ENCODE data around the gene CYB561A3. TPM values are rescaled to one million over a fixed set of nuclear protein-coding genes. Genes with fewer than 3 reads are reported as not detected.

The CYB561A3 gene
- total and polyA plus RNA-seq, 2 of the 13 experiments (the other 11 are each of a cell fraction or from before 2014, with no cell fraction given): 11.4 to 14.9 TPM

DNA sequence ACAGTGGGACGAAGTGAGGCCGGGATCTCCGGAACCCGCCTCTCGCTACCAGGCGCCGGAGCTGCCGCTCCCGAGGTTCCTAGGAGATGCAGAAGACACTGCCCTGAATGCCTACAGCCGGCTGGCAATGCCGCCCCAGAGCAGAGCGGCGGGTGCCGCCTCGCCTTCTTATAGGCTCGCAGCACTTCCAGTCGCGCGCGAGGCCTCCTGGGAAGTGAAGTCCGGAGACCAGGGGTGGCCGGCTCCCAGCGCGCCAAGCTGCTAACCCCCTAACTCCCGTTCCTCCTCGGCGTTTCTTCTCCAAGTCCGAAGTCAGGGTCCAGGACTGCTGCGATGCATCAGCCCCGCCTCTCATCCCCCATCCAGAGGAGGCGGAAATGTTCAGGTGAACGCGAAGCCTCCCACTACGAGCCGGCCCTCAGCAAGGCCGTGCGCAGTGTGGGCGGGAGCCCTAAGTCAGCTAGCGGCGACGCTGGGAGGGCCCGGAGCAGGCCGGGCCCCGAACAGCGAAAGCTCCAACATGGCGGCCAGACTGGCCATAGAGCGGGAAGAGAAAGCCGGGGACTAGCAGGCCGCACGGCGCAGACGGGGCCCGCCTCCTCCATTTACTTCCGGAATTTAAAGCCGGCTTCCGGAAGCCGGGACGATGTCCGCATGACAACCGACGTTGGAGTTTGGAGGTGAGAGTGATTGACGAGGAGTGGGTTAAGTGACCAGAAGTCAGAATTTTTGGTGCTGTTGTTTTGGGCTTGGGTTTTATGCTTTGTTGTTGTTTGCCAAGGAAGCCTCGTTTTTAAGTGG lies at the start of gene CYB561A3, which contains the start of gene TMEM138 (continued):
- TF ChIP-seq TAF15 (IDR thresholded peaks at IDR 0.05; ENCODE audit: low read depth, low read length, poor library complexity, severe bottlenecking) (no peak), ZNF781 (CRISPR knock-in tag; IDR thresholded peaks at IDR 0.05; ENCODE audit: borderline replicate concordance, not compliant biosample characterization) (no peak), ZNF230 (CRISPR knock-in tag; IDR thresholded peaks at IDR 0.05) (peak; percentile 69; the same call in 1 of the 2 replicates), FOXJ3 (CRISPR knock-in tag; IDR thresholded peaks at IDR 0.05; ENCODE audit: borderline replicate concordance) (peak; percentile 50; the same call in 1 of the 2 replicates), MED13 (CRISPR knock-in tag; IDR thresholded peaks at IDR 0.05) (no peak; the same call in 1 of the 2 replicates), ZNF44 (CRISPR knock-in tag; IDR thresholded peaks at IDR 0.05) (no peak), MIER3 (CRISPR knock-in tag; IDR thresholded peaks at IDR 0.05; ENCODE audit: borderline replicate concordance) (no peak), CBX1 (IDR thresholded peaks at IDR 0.05; ENCODE audit: low read depth) (peak; percentile 38), U2AF1 (optimal IDR thresholded peaks at IDR 0.05; ENCODE audit: low read depth, low read length) (no peak), PAWR (CRISPR knock-in tag; IDR thresholded peaks at IDR 0.05; ENCODE audit: borderline replicate concordance) (no peak), XBP1 (CRISPR knock-in tag; IDR thresholded peaks at IDR 0.05) (no peak), NONO (IDR thresholded peaks at IDR 0.05) (no peak), NONO (CRISPR knock-in tag; conservative IDR thresholded peaks at IDR 0.05) (peak; percentile 79), TSC22D2 (CRISPR knock-in tag; IDR thresholded peaks at IDR 0.05; ENCODE audit: borderline replicate concordance) (peak; percentile 61; the same call in 1 of the 2 replicates), ARID2 (CRISPR knock-in tag; IDR thresholded peaks at IDR 0.05; ENCODE audit: borderline replicate concordance) (0 out of 2 replicates have a peak, but pooled peaks have one; percentile 5), MYC (CRISPR knock-in tag; IDR thresholded peaks at IDR 0.05; ENCODE audit: borderline replicate concordance) (peak; percentile 84)
- TF ChIP-seq, protein P1, sequence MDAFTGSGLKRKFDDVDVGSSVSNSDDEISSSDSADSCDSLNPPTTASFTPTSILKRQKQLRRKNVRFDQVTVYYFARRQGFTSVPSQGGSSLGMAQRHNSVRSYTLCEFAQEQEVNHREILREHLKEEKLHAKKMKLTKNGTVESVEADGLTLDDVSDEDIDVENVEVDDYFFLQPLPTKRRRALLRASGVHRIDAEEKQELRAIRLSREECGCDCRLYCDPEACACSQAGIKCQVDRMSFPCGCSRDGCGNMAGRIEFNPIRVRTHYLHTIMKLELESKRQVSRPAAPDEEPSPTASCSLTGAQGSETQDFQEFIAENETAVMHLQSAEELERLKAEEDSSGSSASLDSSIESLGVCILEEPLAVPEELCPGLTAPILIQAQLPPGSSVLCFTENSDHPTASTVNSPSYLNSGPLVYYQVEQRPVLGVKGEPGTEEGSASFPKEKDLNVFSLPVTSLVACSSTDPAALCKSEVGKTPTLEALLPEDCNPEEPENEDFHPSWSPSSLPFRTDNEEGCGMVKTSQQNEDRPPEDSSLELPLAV (CRISPR knock-in tag; conservative IDR thresholded peaks at IDR 0.05; ENCODE audit: low read depth): no peak
- TF ChIP-seq, protein P2, sequence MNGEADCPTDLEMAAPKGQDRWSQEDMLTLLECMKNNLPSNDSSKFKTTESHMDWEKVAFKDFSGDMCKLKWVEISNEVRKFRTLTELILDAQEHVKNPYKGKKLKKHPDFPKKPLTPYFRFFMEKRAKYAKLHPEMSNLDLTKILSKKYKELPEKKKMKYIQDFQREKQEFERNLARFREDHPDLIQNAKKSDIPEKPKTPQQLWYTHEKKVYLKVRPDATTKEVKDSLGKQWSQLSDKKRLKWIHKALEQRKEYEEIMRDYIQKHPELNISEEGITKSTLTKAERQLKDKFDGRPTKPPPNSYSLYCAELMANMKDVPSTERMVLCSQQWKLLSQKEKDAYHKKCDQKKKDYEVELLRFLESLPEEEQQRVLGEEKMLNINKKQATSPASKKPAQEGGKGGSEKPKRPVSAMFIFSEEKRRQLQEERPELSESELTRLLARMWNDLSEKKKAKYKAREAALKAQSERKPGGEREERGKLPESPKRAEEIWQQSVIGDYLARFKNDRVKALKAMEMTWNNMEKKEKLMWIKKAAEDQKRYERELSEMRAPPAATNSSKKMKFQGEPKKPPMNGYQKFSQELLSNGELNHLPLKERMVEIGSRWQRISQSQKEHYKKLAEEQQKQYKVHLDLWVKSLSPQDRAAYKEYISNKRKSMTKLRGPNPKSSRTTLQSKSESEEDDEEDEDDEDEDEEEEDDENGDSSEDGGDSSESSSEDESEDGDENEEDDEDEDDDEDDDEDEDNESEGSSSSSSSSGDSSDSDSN (CRISPR knock-in tag; IDR thresholded peaks at IDR 0.05): peak; percentile 89
- TF ChIP-seq, protein P3, sequence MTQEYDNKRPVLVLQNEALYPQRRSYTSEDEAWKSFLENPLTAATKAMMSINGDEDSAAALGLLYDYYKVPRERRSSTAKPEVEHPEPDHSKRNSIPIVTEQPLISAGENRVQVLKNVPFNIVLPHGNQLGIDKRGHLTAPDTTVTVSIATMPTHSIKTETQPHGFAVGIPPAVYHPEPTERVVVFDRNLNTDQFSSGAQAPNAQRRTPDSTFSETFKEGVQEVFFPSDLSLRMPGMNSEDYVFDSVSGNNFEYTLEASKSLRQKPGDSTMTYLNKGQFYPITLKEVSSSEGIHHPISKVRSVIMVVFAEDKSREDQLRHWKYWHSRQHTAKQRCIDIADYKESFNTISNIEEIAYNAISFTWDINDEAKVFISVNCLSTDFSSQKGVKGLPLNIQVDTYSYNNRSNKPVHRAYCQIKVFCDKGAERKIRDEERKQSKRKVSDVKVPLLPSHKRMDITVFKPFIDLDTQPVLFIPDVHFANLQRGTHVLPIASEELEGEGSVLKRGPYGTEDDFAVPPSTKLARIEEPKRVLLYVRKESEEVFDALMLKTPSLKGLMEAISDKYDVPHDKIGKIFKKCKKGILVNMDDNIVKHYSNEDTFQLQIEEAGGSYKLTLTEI (CRISPR knock-in tag; conservative IDR thresholded peaks at IDR 0.05): no peak
- TF ChIP-seq, protein P4, sequence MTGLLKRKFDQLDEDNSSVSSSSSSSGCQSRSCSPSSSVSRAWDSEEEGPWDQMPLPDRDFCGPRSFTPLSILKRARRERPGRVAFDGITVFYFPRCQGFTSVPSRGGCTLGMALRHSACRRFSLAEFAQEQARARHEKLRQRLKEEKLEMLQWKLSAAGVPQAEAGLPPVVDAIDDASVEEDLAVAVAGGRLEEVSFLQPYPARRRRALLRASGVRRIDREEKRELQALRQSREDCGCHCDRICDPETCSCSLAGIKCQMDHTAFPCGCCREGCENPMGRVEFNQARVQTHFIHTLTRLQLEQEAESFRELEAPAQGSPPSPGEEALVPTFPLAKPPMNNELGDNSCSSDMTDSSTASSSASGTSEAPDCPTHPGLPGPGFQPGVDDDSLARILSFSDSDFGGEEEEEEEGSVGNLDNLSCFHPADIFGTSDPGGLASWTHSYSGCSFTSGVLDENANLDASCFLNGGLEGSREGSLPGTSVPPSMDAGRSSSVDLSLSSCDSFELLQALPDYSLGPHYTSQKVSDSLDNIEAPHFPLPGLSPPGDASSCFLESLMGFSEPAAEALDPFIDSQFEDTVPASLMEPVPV (CRISPR knock-in tag; IDR thresholded peaks at IDR 0.05): peak; percentile 82; the same call in 1 of the 2 replicates
- TF ChIP-seq, protein P5, sequence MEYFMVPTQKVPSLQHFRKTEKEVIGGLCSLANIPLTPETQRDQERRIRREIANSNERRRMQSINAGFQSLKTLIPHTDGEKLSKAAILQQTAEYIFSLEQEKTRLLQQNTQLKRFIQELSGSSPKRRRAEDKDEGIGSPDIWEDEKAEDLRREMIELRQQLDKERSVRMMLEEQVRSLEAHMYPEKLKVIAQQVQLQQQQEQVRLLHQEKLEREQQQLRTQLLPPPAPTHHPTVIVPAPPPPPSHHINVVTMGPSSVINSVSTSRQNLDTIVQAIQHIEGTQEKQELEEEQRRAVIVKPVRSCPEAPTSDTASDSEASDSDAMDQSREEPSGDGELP (IDR thresholded peaks at IDR 0.05; ENCODE audit: borderline replicate concordance, low read depth): no peak

Data from HepG2 (cell line).